GM06990 (cell line): ENCODE results near the gene MEIKIN.
"Not testable (repeated sequence)": the region's sequence is repeated elsewhere in the genome, so short reads cannot be mapped to it uniquely, and the experiment has no call there.

Source experiments
- DNase-seq: peaks from one replicate; pipeline ENCODE4 v3.0.0-alpha.2; 2011; ENCODE audit not compliant: insufficient read length; ENCODE audit errors: extremely low read depth
- H3K27me3 ChIP-seq: replicated peaks from 2 replicates; pipeline ENCODE4 v1.6.0; 2011; ENCODE audit warnings: low read length; ENCODE audit not compliant: control insufficient read depth, insufficient read depth
- H3K36me3 ChIP-seq: 2 replicates; pipeline ENCODE4 v1.5.1; 2011; ENCODE audit warnings: low read length; ENCODE audit not compliant: control insufficient read depth, insufficient read depth
- H3K4me3 ChIP-seq: replicated peaks from 2 replicates; pipeline ENCODE4 v1.5.1; 2011; ENCODE audit warnings: low read depth, mild to moderate bottlenecking, control low read depth, low read length
- TF ChIP-seq, protein P1 (sequence below): IDR thresholded peaks from 2 replicates; pipeline ENCODE4 v1.5.1; 2011; ENCODE audit warnings: low read length, control low read depth, mild to moderate bottlenecking, inconsistent platforms; ENCODE audit not compliant: insufficient read depth, poor library complexity, severe bottlenecking

The MEIKIN gene

DNA sequence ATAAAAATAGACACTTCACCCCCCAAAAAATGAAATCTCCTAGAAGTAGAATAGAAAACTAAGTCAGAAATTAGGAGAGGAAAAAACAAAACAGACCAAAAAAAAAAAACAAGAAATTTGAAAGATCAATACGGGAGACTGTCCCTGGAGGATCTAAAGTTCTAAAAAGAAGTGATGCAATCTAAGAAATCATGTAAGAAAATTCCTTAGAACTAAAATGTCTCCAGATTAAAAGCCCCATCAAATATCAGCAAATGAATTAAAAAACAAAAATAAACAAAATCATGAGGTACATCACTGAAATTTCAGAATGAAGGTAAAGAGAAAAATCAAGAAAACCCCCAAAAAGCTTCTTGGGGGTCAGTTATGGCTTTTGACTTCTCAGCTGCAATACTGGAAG is 162.1 kb downstream of the MEIKIN start:
- TF ChIP-seq, protein P1, sequence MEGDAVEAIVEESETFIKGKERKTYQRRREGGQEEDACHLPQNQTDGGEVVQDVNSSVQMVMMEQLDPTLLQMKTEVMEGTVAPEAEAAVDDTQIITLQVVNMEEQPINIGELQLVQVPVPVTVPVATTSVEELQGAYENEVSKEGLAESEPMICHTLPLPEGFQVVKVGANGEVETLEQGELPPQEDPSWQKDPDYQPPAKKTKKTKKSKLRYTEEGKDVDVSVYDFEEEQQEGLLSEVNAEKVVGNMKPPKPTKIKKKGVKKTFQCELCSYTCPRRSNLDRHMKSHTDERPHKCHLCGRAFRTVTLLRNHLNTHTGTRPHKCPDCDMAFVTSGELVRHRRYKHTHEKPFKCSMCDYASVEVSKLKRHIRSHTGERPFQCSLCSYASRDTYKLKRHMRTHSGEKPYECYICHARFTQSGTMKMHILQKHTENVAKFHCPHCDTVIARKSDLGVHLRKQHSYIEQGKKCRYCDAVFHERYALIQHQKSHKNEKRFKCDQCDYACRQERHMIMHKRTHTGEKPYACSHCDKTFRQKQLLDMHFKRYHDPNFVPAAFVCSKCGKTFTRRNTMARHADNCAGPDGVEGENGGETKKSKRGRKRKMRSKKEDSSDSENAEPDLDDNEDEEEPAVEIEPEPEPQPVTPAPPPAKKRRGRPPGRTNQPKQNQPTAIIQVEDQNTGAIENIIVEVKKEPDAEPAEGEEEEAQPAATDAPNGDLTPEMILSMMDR: no peak
- no peaks in the 10 kb centered on the region for H3K27me3 ChIP-seq
- H3K4me3 ChIP-seq: no peak overlapping the region
- no peak for DNase-seq
- no peaks in the 10 kb centered on the region for H3K36me3 ChIP-seq

DNA sequence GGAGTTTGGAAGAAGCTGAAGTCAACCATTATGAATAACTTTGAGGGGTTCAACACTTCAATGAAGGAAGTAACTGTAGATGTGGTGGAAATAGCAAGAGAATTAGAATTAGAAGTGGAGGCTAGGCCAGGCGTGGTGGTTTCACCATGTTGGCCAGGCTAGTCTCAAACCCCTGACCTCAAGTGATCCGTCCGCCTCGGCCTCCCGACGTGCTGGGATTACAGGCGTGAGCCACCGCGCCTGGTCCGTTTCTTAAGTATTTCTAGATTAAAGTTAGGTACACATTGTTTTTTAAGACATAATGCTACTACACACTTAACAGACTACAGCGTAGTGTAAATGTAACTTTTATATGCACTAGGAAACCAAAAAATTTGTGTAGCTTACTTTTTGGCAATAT is 162.7 kb downstream of the MEIKIN start:
- no peak for DNase-seq
- TF ChIP-seq, protein P1: no peak
- Histone ChIP-seq H3K4me3 (no peak overlapping the region), H3K27me3 (no peaks in the 10 kb centered on the region), H3K36me3 (no peaks in the 10 kb centered on the region)

DNA sequence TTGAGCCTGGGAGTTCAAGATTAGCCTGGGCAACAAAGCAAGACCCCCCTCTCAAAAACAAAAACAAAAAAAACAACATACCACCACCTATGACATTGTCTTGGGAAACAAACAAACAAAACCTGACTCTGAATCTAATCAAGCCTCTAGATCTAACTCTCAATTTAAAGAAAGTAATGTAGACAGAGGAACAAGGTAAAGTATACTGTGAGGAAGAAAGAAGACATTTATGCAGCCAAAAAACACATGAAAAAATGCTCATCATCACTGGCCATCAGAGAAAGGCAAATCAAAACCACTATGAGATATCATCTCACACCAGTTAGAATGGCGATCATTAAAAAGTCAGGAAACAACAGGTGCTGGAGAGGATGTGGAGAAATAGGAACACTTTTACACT is 167.3 kb downstream of the MEIKIN start:
- not testable (repeated sequence) for H3K4me3 ChIP-seq, H3K27me3 ChIP-seq, DNase-seq, H3K36me3 ChIP-seq

DNA sequence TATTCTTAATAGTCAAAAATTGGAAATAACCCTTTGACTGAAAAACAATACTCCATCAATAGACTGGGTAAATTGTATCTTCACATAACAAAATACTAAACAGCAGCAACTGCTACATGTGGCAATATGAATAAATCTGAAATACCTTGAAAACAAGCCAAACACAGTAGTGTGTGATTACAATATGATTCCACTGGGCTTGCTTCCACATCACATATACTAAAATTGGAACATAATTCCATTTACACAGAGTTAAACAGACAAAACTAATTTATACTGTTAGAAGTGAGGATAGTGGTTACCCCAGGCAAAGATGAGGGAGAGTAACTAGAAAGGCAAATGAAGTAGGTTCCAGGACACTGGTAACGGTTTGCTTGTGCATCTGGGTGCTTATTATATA is 169.0 kb downstream of the MEIKIN start:
- Histone ChIP-seq H3K4me3 (no peak overlapping the region), H3K27me3 (no peaks in the 10 kb centered on the region), H3K36me3 (no peaks in the 10 kb centered on the region)
- DNase-seq: no peak
- TF ChIP-seq, protein P1: no peak

DNA sequence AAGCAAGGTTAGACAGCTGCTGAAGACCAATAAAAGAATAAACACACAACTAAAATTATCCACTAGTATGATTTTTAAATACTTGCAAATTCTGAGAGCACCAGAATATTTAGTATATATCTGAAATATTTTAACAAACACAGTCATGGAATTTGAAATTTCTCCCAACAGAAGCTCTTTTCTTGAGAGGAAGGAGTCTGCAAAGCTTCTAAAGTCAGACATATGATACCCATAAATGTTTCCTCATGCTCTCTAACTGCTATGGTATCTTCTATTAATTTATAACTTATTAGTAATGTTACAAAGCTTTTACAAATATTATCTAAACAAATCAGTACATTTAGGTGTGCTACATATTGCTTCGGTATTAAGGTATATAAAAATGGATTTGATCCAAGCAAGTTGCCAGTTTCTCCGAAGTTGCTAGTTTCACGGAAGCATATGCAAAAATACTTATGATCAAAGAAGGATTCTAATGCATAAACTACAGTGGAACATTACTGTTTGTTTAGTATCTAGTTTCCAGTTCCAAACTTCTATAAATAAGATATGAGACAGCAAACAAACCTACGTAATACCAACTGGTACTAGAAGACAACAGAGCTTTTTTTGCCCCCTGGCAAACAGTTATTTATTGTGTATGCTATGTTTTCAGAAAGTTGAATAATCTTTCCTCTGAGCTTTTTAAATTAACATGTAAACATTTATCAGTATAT is 170.7 kb downstream of the MEIKIN start:
- H3K27me3 ChIP-seq: no peaks in the 10 kb centered on the region
- no peaks in the 10 kb centered on the region for H3K36me3 ChIP-seq
- TF ChIP-seq, protein P1: no peak
- H3K4me3 ChIP-seq: no peak overlapping the region
- DNase-seq: no peak

DNA sequence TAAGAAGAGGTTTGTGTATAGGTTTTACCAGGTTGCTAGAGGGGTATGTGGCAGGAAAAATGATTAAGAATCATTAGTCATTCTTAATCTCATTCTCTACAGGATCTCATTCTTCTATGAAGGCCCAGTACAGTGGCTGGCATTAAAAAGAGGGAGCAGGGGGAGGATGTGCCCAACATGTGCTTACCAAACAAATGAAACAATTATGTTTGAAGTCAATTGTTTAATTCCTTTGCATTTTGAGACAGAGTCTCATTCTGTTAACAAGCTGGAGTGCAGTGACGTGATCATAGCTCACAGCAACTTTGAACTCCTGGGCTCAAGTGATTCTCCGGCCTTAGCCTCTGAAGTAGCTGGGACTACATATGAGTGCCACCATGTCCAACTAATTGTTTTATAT is 171.7 kb downstream of the MEIKIN start:
- no peaks in the 10 kb centered on the region for H3K36me3 ChIP-seq
- H3K4me3 ChIP-seq: no peak overlapping the region
- H3K27me3 ChIP-seq: no peaks in the 10 kb centered on the region
- TF ChIP-seq, protein P1: no peak
- DNase-seq: no peak
